GM18907 (cell line): ENCODE measurements around the gene ZNF543.
"Not testable (repeated sequence)": the region's sequence is repeated elsewhere in the genome, so short reads cannot be mapped to it uniquely, and the experiment has no call there.

Experiments
- ATAC-seq: cut with Tn5 transposase; IDR thresholded peaks from one replicate; pipeline ENCODE4 v1.9.1; 2021; ENCODE audit warnings: mild to moderate bottlenecking, moderate library complexity; ENCODE audit not compliant: unreplicated experiment

Gene ZNF543

DNA sequence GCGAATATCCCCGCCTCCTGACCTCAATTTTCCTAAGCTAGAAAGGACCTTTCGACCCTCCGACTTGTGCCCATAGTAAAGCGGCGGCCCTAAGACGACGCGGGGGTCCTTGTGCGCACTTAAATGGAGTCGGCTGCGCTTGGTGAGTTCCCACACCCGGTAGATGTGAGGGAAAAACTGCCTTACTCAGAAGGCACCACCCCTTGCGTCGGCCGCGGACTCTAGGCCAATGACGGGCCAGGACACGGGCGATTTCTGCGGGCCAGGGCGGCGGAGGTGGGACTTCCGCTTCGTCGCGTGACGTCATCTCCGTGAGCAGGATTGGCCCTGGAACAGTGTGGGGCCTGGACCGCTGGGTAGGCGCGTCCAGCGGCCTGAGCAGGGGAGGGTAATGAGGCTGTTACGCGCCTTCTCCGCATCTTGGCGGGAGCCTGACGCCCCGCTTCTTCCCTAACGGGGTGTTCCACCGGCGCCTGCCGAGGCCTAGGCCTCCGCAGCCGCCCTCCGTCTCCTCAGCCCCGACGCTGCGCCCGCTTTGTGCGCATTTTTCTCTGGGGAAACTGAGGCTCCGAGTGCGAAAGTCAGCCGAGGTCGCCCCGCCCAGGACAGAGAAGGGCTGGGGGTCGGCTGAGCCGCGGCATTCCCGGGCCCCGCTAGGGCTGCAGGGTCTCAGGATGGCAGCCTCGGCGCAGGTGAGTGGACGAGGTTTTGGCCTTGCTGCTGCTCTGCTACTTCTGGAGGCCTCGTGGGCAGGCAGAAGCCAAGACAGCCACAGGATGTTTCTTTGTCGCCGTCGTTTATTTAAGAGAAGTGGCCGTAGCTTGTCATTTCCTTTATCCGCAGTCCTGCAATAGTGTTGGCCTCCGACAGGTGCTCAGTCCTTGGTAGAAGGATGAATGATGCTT, at the start of gene ZNF543:
Gene ZNF543 (plus strand): TSS at position 293 of the 905 bp plus-strand sequence. CDS start 382 bp downstream, at position 675.
- ATAC-seq = peak; percentile 94

DNA sequence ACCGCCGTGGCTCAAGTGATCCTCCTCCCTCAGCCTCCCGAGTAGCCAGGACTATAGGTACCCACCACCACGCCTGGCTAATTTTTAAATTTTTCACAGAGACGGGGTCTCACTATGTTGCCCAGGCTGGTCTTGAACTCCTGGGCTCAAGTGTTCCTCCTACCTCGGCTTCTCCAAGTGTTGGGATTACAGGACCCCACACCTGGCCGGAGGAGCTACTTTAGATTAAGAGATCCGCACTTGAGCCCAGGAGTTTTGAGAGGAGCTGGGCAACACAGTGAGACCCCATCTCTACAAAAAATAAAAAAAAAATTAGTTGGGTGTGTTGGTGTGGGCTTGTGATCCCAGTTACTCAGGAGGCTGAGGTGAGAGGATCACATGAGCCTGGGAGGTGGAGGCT, 49.0 kb upstream of the ZNF543 start:
- ATAC-seq = no peak

DNA sequence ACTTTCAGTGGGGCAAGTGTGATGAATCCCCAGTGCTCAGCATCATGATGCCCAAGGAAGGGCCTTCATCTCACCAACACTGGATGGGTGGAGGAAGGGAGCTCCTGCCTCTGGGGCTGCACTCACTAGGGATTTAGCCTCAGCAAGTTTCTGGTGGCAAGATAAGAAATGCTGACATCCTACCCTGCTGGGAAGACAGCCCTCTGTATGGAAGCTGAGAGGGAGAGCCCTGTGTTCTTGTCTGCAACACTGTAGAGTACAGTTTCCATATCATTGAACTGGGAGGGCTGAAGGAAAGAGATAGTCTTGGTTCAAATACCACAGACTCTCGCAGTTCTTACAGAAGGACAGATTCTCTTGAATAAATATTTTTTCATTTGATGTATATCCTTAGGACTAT, 47.3 kb upstream of the ZNF543 start:
- no peak for ATAC-seq

DNA sequence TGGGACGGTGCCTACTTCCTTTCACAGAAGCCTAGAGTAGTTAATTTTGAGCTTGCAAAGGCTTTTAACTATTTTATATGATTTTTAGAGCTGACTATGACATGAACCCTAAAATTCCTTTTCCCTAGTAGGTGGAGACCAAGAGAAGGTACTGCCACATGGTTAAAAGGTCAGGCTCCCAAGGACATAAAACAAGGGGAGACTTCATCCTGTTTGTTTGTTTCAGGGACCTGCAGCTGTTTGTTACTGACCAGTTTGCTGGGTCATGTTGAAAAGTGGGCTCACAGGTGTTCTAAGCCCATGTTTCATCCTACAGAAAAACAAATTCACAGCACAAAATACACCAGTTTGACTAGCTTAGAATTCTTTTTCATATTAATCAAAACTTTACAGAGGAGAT, 43.8 kb upstream of the ZNF543 start:
- no peak for ATAC-seq

DNA sequence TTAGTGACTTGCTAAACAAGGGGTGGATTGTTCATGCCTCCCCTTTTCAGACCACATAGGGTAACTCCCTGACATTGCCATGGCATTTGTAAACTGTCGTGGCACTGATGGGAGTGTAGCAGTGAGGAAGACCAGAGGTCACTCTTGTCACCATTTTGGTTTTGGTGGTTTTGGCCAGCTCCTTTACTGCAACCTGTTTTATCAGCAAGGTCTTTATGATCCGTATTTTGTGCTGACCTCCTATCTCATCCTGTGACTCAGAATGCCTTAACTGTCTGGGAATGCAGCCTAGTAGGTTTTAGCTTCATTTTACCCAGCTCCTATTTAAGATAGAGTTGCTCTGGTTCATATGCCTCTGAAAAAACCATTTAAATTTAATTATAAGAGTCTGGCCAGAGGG, 41.8 kb upstream of the ZNF543 start:
- ATAC-seq = not testable (repeated sequence)

DNA sequence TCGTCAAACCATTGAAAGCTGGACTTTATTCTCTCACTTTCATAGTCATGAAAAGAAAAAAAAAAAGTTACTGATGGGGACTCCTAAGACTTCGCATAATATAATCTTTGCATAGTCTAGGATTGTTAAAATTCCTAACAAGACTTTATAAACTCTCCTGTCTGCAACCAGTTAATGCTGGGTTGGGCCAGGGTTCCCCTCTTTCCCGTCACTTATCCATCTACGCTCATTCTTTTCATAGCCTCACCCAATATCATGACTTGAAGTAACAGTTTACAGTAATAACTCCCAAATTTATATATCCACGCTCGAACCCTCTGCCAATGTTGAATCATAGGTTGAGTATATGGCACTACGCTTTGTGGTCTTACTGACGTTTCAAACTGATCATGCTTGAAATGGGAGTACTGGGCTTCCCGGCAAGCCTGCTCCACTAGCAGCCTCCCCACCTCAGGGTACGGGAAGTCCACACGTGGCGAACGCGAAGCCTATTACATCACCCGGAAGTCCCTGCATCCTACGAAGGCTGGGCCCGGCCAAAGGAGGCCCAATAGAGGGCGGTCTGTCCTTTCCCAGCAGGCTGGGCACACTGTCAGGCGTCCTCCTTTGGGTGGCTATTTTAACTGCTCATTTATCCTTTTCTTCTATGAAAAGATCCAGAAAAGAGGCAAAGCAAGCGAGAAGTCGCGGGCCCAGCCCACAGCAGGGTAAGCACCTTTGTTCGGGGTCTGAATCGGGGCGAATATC, 40.7 kb upstream of the ZNF543 start:
- ATAC-seq = peak; percentile 71

DNA sequence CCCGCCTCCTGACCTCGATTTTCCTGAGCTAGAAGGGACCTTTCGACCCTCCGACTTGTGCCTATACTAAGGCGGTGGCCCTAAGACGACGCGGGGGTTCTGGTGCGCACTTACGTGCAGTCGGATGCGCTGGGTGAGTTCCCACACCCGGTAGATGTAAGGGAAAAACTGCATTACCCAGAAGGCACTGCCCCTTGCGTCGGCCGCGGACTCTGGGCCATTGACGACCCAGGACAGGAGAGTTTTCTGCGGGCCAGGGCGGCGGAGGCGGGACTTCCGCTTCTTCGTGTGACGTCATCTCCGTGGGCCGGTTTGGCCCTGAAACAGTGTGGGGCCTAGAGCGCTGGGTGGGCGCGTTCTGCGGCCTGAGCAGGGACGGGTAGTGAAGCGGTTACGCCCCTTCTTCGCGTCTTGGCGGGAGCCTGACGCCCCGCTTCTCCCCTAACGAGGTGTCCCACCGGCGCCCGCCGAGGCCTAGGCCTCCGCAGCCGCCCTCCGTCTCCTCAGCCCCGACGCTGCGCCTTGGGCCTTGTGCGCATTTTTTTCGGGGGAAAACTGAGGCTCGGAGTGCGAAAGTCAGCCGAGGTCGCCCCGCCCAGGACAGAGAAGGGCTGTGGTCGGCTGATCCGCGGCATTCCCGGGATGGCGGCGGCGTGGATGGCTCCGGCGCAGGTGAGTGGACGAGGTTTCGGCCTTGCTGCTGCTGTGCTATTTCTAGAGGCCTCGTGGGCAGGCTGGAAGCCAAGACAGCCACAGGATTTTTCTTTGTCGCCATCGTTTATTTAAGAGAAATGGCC, 39.9 kb upstream of the ZNF543 start, which contains the start of gene ZNF460:
Gene ZNF460 (plus strand): TSS at position 321 of the 797 bp plus-strand sequence. CDS start 322 bp downstream, at position 643.
- ATAC-seq = peak; percentile 85

DNA sequence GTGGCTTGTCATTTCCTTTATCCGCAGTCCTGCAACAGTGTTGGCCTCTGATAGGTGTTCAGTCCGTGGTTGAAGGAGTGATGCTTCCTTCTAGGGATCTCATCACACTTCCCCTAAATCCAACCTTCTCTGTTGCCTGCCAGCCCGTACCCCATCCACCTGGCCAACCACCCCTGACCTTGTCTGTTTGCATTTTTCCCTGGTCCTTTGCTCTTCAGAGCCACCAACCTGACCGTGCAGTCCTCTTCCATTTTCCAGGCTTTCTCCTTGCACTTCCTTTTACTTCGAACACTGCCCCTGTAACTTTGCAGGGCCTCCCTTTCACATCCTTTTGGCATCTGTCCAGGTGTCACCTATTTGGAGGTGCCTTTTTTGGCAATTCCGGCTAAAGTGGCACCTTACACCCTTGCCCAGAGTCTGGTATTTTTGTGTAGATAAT, 39.3 kb upstream of the ZNF543 start:
- ATAC-seq = no peak

DNA sequence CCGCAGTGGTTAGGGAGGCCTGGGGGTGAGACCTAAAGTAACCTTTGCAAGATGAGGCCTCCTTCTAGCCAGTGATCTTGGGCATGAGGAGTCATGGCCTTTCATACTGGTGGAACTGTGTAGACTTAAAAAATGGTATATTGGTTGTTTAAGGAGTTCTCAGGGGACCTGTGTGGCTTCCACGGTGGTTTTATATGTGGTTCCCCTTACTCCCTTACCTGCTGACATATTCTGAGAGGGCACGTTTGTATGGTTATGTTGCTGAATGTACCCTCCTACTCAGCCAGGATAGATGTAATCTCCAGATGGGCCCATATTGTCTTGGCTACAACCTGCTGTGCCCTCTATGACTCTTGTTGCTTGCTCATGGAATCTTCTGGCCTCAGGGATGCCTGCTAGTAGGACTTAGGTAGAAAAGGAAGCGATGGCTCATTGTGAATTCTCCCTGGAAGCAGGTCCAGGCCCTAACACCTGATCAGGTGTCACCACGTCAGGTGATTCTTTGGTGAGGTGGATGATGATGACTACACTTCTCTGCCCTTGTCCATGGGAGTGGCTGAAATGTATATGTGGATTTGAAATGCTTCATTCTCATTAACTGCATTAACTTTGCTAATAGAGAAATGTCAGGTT, 38.1 kb upstream of the ZNF543 start:
- peak; percentile 24 for ATAC-seq

DNA sequence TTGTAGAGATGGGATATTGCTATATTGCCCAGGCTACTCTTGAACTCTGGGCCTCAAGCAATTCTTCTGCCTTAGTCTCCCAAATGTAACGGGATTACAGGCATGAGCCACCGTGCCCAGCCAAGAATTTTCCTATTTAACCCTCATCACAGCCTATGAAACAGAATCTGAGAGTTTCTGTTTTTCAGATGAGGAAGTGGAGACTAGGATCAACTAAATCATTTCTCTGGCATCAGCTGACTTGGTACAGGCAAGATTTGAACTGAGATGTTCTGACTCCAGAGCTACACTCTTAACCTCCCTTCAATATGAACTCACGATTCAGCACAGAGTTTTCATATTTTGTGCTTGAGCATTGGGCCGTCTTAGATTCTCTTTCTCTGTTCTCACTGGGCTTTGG, 31.9 kb upstream of the ZNF543 start:
- ATAC-seq = no peak

DNA sequence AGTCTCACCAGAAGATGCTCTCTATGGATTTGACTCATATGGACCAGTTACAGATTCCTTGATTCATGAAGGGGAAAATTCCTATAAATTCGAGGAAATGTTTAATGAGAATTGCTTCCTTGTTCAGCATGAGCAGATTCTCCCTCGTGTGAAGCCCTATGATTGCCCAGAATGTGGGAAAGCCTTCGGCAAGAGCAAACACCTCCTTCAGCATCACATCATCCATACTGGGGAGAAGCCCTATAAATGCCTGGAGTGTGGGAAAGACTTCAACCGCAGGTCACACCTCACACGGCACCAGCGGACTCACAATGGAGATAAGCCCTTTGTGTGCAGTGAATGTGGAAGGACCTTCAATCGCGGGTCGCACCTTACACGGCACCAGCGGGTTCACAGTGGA, 29.3 kb upstream of the ZNF543 start:
- no peak for ATAC-seq

DNA sequence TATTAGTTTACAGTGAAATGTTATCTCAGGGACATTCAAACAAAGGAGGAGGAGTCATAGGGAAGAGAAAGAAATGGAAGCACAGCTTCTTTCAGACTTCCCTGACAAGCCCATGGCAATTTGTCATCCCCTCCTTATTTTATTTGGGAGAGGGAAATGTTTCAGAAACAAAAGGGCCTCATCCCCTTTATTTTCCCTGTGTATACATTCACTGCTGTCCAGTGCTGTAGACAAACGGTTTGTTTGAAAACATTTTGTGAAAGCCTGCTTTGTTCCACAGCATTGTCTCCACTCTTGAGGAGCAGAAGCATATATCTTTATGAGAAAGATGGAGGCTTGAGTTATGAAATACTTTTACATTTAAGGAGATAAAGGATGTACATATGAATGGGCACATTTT, 27.7 kb upstream of the ZNF543 start:
- no peak for ATAC-seq

DNA sequence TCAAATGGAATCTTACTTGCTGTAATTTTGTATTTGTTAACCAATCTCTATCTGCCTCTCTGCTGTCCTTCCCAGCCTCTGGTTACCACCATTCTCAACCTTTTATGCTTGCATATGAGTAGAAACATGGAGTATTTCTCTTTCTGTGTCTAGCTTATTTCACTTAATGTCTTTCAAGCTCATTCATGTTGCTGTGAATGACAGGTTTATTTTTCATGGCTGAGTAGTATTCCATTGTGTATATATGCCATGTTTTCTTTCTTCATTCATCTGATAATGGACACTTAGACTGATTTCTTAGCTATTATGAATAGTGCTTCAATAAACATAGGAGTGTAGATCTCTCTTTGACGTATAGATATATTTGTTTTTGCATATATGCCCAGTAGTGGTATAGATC, 26.6 kb upstream of the ZNF543 start:
- no peak for ATAC-seq

DNA sequence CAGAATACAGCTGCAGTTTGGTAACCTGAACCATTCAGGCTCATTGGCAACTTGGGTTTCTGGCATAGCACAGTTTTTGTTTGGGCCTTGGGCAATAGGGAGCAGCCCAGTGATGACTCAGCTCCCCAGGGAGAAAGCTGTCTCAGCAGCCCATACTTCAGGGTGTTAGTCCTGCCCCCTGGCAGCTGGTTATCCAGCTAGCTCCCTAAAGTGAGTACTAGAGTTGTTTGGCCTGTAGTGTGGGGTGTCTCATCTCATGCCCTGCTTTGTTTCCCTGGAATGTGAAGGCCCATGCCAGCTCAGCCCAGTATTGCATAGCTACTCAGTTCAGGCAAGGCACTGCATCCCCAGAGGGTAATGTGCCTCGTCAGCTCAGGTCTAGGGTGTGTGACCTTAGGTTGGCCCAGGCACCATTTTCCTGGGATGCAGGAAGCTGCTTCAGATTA, 18.2 kb upstream of the ZNF543 start:
- no peak for ATAC-seq

DNA sequence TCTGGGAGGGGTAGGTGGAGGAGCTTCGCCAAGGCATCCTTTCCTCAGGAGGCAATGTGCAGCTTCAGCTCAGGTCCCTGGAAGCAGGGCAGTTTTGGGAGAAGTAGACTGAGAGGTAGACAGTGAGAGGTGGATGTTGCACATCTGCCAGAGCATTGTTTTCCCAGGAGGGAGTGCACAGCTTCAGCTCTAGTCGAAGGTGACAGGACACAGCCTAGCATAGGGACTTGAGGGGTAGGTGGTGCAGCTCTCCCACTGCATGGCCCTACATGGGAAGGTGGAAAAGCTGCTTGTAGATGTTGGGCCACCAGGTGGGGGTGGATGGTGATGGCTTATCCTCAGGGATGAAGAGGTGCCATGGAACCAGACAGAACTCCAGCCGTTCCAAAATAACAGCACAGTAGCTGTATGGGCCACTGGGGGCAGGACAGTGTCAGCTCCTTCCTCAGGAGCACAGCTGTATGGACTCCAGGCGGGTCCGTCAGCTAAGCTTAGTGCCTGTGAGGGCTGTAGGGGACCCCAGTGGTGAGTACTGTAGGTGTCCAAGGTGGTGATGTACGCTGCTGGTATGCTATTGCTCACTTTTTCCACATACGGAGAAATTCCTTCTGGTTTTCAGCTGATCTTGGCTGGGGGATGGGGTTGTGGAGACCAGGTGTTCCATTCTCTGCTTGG, 17.4 kb upstream of the ZNF543 start:
- no peak for ATAC-seq

DNA sequence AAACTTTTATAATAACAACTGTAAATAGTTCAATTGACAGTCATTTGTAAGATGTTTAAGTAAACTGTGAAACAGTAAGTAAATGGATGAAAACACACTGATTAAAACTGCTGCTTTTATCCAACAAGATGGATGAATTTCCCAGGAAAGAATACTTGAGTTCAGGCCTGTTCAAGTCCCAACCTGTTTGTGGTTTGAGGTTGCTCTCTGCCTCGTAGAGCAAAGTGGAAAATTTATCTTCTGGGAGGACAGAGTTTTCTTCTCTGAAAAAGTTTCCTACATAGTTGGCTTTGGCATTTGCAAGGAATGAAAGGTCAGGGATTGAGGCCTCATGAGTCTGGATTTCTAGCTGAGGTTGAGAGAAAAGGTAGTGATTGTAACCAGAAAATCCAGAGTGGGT, 15.2 kb upstream of the ZNF543 start:
- ATAC-seq = no peak

DNA sequence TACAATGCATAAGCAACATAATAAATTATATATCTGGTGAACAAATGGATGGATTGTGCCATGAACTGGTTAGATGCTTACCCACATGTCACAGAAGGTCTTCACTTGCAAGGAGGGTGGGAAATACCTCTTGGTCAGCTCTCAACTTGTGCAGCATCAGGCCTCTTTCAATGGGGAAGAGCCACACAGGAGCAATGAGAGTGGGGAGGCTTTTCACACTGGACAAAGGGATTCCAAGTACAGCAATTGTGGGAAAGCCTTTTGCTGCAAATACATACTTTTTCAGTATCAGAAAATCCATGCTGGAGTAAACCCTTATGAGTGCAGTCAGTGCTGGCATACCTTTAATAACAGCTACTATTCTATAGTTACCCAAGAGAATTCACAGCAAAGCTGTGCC, 11.8 kb upstream of the ZNF543 start:
- ATAC-seq = no peak

DNA sequence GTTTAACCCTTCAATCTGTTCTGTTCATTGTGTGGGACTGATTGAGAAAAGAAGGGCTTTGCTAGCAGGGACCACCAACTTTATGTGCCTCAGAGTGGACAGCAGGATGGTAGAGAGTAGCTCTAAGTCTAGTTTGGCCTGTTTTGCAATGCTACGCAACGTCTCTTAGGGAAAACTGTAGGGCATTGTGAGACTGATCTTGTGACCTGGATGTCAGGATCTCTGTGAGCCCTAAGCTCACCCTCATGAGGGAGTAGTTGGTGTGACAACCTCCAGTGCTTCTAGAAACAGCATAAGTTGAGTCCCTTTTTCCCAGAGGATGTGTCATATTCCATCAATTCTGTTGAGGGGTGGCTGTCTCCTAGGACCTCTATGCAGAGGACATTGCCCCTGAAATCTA, 9.5 kb upstream of the ZNF543 start:
- no peak for ATAC-seq

DNA sequence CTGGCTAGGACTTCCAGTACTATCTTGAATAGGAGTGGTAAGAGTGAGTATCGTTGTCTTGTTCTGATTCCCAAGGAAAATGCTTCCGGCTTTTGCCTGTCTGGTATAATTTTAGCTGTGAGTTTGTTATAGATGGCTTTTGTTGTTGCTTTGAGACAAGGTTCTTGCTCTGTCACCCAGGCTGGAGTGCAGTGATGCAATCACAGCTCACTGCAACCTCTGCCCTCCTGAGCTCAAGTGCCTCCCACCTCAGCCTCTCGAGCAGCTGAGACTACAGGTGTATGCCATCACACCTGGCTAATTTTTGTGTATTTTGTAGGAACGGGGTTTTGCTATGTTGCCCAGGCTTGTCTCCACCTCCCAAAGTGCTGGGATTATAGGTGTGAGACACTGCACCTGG, 6.1 kb upstream of the ZNF543 start:
- no peak for ATAC-seq

DNA sequence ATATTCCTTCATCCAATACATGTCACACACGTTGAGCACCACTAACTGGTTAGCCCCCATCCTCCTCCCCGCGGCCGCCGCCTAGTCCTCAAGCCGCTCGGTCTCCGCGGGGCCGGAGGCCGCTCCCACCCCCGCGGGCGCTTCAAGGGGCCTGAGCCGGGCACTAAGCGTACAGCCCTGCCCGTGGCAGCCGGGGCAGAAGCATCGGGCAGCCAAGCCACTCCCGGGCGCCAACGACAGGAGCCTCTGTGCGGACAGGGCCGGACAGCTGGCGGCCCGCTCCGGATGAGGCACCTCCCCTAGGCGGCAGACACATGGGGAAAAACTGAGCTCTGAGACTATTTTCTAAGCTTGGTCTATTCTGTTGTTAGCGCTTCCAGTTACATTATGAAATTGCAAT, 2.8 kb upstream of the ZNF543 start:
- ATAC-seq = no peak
